NCI-H460 (cell line): Measurements from ENCODE around the gene FAM3A. TPM values are rescaled to one million over a fixed set of nuclear protein-coding genes. Genes with fewer than 3 reads are reported as not detected.

Experiments used
- DNase-seq: peaks from one replicate; pipeline ENCODE4 v3.0.0-alpha.2; 2016; ENCODE audit warnings: low read depth; ENCODE audit errors: extremely low read depth
- small RNA-seq, 2 experiments: library from RNA; depleted of rRNA; stranded (forward); fragments of <200 nt; gene quantifications; one replicate each; pipeline ENCODE3, GENCODE V24; 2014
- total RNA-seq: library from RNA; depleted of rRNA; stranded (reverse); fragments of >200 nt; shearing (Covaris generic); gene quantifications from 2 replicates; pipeline ENCODE4 v1.2.3, GENCODE V29; 2014; rRNA removed

The FAM3A gene
- total RNA-seq, 1 experiment from 2014 or later, result 42.1 TPM

- no peak for DNase-seq
Measured at GRCh38 chrX:154464806-154465365, 51.1 kb downstream of the FAM3A start.

- DNase-seq, result no peak
Measured at GRCh38 chrX:154463611-154464220, 52.3 kb downstream of the FAM3A start.

GRCh38 chrX:154462396-154462795 lies 53.6 kb downstream of the FAM3A start:
- no peak for DNase-seq

- no peak for DNase-seq
Measured at GRCh38 chrX:154460326-154460725, 55.7 kb downstream of the FAM3A start.

GRCh38 chrX:154459832-154460231 lies 56.2 kb downstream of the FAM3A start:
- DNase-seq, result no peak

- DNase-seq, result no peak
Measured at GRCh38 chrX:154458954-154459778, 56.9 kb downstream of the FAM3A start.

GRCh38 chrX:154458116-154458953 lies 57.7 kb downstream of the FAM3A start, which contains the start of gene PLXNA3:
Gene PLXNA3 (plus strand): TSS chrX:154458281. CDS start chrX:154460184, 1,903 bp downstream.
- no peak for DNase-seq

GRCh38 chrX:154457491-154458115 lies 58.4 kb downstream of the FAM3A start:
- peak; percentile 25 for DNase-seq

Small RNAs within 50 kb of the gene (small RNA-seq; reads per million reads assigned to genes)
- gene RN7SL697P, result 0 reads per million in 2 experiments

Other genes with a start within 250 kb of the FAM3A start
- not detected in 2 replicates for gene TEX28, start 221.1 kb downstream of the FAM3A start, total RNA-seq
- not detected in 2 replicates for gene TKTL1, start 220.4 kb downstream of the FAM3A start, total RNA-seq
- 901 and 1,031 TPM in 2 replicates for gene FLNA, start 141.6 kb downstream of the FAM3A start, total RNA-seq
- gene EMD, start 136.9 kb downstream of the FAM3A start, total RNA-seq, result 85.8 and 98.2 TPM in 2 replicates
- gene RPL10, start 117.9 kb downstream of the FAM3A start, total RNA-seq, result 5,948 and 7,043 TPM in 2 replicates
- gene DNASE1L1, start 107.0 kb downstream of the FAM3A start, total RNA-seq, result 45.8 and 48.9 TPM in 2 replicates
- gene TAFAZZIN, start 104.7 kb downstream of the FAM3A start, total RNA-seq, result 43.7 and 53.6 TPM in 2 replicates
- 99.0 and 105 TPM in 2 replicates for gene ATP6AP1, start 87.6 kb downstream of the FAM3A start, total RNA-seq
- gene GDI1, start 79.1 kb downstream of the FAM3A start, total RNA-seq, result 99.9 and 117 TPM in 2 replicates
- 62.2 and 67.5 TPM in 2 replicates for gene FAM50A, start 72.1 kb downstream of the FAM3A start, total RNA-seq
- gene PLXNA3, start 58.0 kb downstream of the FAM3A start, total RNA-seq, result 6.5 and 7.1 TPM in 2 replicates
- 35.4 and 45.5 TPM in 2 replicates for gene LAGE3, start 37.0 kb downstream of the FAM3A start, total RNA-seq
- 93.2 and 97.7 TPM in 2 replicates for gene UBL4A, start 29.6 kb downstream of the FAM3A start, total RNA-seq
- gene SLC10A3, start 25.6 kb downstream of the FAM3A start, total RNA-seq, result 27.9 and 34.8 TPM in 2 replicates
- 369 and 378 TPM in 2 replicates for gene G6PD, start 30.6 kb upstream of the FAM3A start, total RNA-seq
- 33.2 and 37.9 TPM in 2 replicates for gene IKBKG, start 31.4 kb upstream of the FAM3A start, total RNA-seq
- gene CTAG1A, start 68.9 kb upstream of the FAM3A start, total RNA-seq, result not detected in 2 replicates
- not detected in 2 replicates for gene CTAG1B, start 103.0 kb upstream of the FAM3A start, total RNA-seq
- not detected in 2 replicates for gene CTAG2, start 137.3 kb upstream of the FAM3A start, total RNA-seq
- 0.20 and 0.89 TPM in 2 replicates for gene GAB3, start 234.8 kb upstream of the FAM3A start, total RNA-seq
- 140 and 153 TPM in 2 replicates for gene DKC1, start 246.6 kb upstream of the FAM3A start, total RNA-seq